IMR-90 (cell line): Measurements from ENCODE around the gene PDE5A. TPM values are rescaled to one million over a fixed set of nuclear protein-coding genes. Genes with fewer than 3 reads are reported as not detected.

Experiments used
- ATAC-seq: fragments of 200-7000 bp; cut with Tn5 transposase; 2 replicates; pipeline ENCODE4 v1.9.1; 2020; ENCODE audit warnings: low read depth, mild to moderate bottlenecking, moderate library complexity
- BruUV-seq: library from RNA; stranded (reverse); fragments of 400-500 nt; replicated peaks from 2 replicates; lab custom pipeline; 2021; lab: Mats Ljungman, UMichigan
- CTCF ChIA-PET: fragments of 300-600 bp; formaldehyde crosslinking; extraction: SDS; loops from one replicate; lab custom pipeline; 2021; ENCODE audit warnings: antibody characterized with exemption; lab: Yijun Ruan, JAX
- POLR2A ChIA-PET: fragments of 300-600 bp; sonication (Branson Sonifier 250); formaldehyde crosslinking; loops from one replicate; lab custom pipeline; 2022; ENCODE audit warnings: antibody characterized with exemption; ENCODE audit not compliant: unreplicated experiment; lab: Charles Lee
- DNase-seq: peaks from one replicate; pipeline ENCODE4 v3.0.0; 2013
- H2AFZ ChIP-seq: replicated peaks from 2 replicates; pipeline ENCODE3; 2013; ENCODE audit warnings: low read length, mild to moderate bottlenecking; ENCODE audit not compliant: poor library complexity
- H2AK5ac ChIP-seq: 2 replicates; pipeline ENCODE4 v1.6.1; 2013; ENCODE audit warnings: low read depth, low read length, inconsistent platforms
- H2AK9ac ChIP-seq: replicated peaks from 2 replicates; pipeline ENCODE3; 2013; ENCODE audit warnings: mild to moderate bottlenecking, low read depth, low read length, moderate library complexity; ENCODE audit not compliant: poor library complexity
- H2BK120ac ChIP-seq: 2 replicates; pipeline ENCODE4 v1.6.1; 2013; ENCODE audit warnings: low read depth, low read length, inconsistent platforms
- H2BK15ac ChIP-seq: 3 replicates; pipeline ENCODE4 v1.6.1; 2013; ENCODE audit warnings: low read depth, low read length, inconsistent platforms
- H2BK20ac ChIP-seq: 2 replicates; pipeline ENCODE4 v1.6.1; 2013; ENCODE audit warnings: low read depth, mild to moderate bottlenecking, inconsistent platforms, low read length, moderate library complexity
- H2BK5ac ChIP-seq: 2 replicates; pipeline ENCODE4 v1.6.1; 2013; ENCODE audit warnings: mild to moderate bottlenecking, low read depth, low read length, inconsistent platforms; ENCODE audit not compliant: poor library complexity, severe bottlenecking
- H3K14ac ChIP-seq: replicated peaks from 2 replicates; pipeline ENCODE4 v1.6.1; 2013; ENCODE audit warnings: low read depth, low read length, inconsistent platforms
- H3K18ac ChIP-seq: 2 replicates; pipeline ENCODE4 v1.6.1; 2013; ENCODE audit warnings: low read depth, low read length, control low read depth
- H3K23ac ChIP-seq: 2 replicates; pipeline ENCODE4 v1.6.1; 2013; ENCODE audit warnings: low read depth, low read length, inconsistent platforms
- H3K27ac ChIP-seq: 2 replicates; pipeline ENCODE4 v1.5.1; 2013; ENCODE audit warnings: mild to moderate bottlenecking, control low read depth, low read length; ENCODE audit not compliant: insufficient read depth
- H3K27me3 ChIP-seq: 2 replicates; pipeline ENCODE4 v1.6.1; 2013; ENCODE audit warnings: low read length; ENCODE audit not compliant: control insufficient read depth, insufficient read depth
- H3K36me3 ChIP-seq: 2 replicates; pipeline ENCODE4 v1.6.1; 2013; ENCODE audit warnings: low read length, mixed read lengths; ENCODE audit not compliant: control insufficient read depth, insufficient read depth
- H3K4ac ChIP-seq: 2 replicates; pipeline ENCODE4 v1.6.1; 2013; ENCODE audit warnings: low read depth, low read length, inconsistent platforms
- H3K4me1 ChIP-seq: 2 replicates; pipeline ENCODE4 v1.6.1; 2013; ENCODE audit warnings: low read length, mixed read lengths; ENCODE audit not compliant: control insufficient read depth, insufficient read depth
- H3K4me2 ChIP-seq: 2 replicates; pipeline ENCODE4 v1.6.1; 2013; ENCODE audit warnings: low read depth, mild to moderate bottlenecking, control low read depth, low read length, moderate library complexity
- H3K4me3 ChIP-seq: 2 replicates; pipeline ENCODE4 v1.5.1; 2013; ENCODE audit warnings: low read depth, mild to moderate bottlenecking, control low read depth, low read length, moderate library complexity; ENCODE audit not compliant: insufficient read depth
- H3K56ac ChIP-seq: 2 replicates; pipeline ENCODE4 v1.6.1; 2013; ENCODE audit warnings: low read length, inconsistent platforms; ENCODE audit not compliant: insufficient read depth; ENCODE audit errors: extremely low read depth
- H3K79me1 ChIP-seq, 2 experiments: 2 replicates each; pipeline ENCODE4 v1.6.1; 2013; ENCODE audit warnings: low read length in 2 of 2, inconsistent platforms in 1 of 2, low read depth in 1 of 2
- H3K9ac ChIP-seq: 2 replicates; pipeline ENCODE4 v1.6.1; 2013; ENCODE audit warnings: low read depth, low read length, control low read depth
- H3K9me1 ChIP-seq: 2 replicates; pipeline ENCODE4 v1.6.1; 2013; ENCODE audit warnings: low read length, inconsistent platforms; ENCODE audit not compliant: insufficient read depth
- H3K9me3 ChIP-seq: 2 replicates; pipeline ENCODE4 v1.6.1; 2013; ENCODE audit warnings: low read length; ENCODE audit not compliant: control insufficient read depth, insufficient read depth
- H4K20me1 ChIP-seq: 2 replicates; pipeline ENCODE4 v1.6.1; 2013; ENCODE audit warnings: low read length, inconsistent platforms; ENCODE audit not compliant: insufficient read depth
- H4K5ac ChIP-seq: 2 replicates; pipeline ENCODE4 v1.6.1; 2013; ENCODE audit warnings: mild to moderate bottlenecking, low read depth, low read length, control low read depth
- H4K8ac ChIP-seq, 2 experiments: 2 replicates each; pipeline ENCODE4 v1.6.1; 2013; ENCODE audit warnings: low read depth in 2 of 2, low read length in 2 of 2, control low read depth in 1 of 2, inconsistent platforms in 1 of 2
- H4K91ac ChIP-seq: 2 replicates; pipeline ENCODE4 v1.6.1; 2013; ENCODE audit warnings: low read depth, low read length, inconsistent platforms; ENCODE audit not compliant: insufficient read depth
- CHD1 ChIP-seq: IDR thresholded peaks from 2 replicates; pipeline ENCODE4 v1.6.1; 2012; ENCODE audit warnings: low read depth, low read length, improper control_type of control experiment
- POLR2A ChIP-seq: IDR thresholded peaks from 2 replicates; pipeline ENCODE4 v1.6.1; 2012; ENCODE audit warnings: mild to moderate bottlenecking, low read depth, low read length
- WGBS, 2 experiments: methylation state at CpG; one replicate each; pipeline versions ENCODE4 v1.1.5 to v1.1.7; 2013; ENCODE audit warnings: missing lambda C conversion rate in 2 of 2; ENCODE audit not compliant: insufficient read length in 1 of 2; ENCODE audit errors: extremely low coverage in 2 of 2; 5-methylcytosine and 5-hydroxymethylcytosine counted together
- dilution Hi-C: fragments of 300-500 bp; cut with HindIII; formaldehyde crosslinking; loops from one replicate; pipeline ENCODE4 v1.14.3; 2018; ENCODE audit warnings: low sequenced_read_pairs; ENCODE audit not compliant: unreplicated experiment
- in situ Hi-C: fragments of 300-500 bp; cut with MboI; formaldehyde crosslinking; loops from 3 replicates; pipeline ENCODE4 v1.14.3; 2019; ENCODE audit warnings: low sequenced_read_pairs, inconsistent platforms, mixed read lengths
- intact Hi-C: fragments of 100-400 bp; cut with micrococcal nuclease; formaldehyde crosslinking; loops from 2 replicates; pipeline ENCODE4 v1.10.0; 2022
- polyA plus RNA-seq, 3 experiments: library from polyadenylated mRNA; depleted of rRNA; stranded (reverse); fragments of >200 nt; gene quantifications; 2 replicates each; pipeline ENCODE4 v1.2.3, GENCODE V29; 2012; ENCODE audit warnings: low replicate concordance in 1 of 3
- total RNA-seq: library from RNA; depleted of rRNA; stranded (reverse); fragments of >200 nt; gene quantifications from 2 replicates; pipeline ENCODE4 v1.2.3, GENCODE V29; 2012

Gene PDE5A
- total and polyA plus RNA-seq, 2 of the 4 experiments (the other 2 are of a cell fraction) = 101 to 770 TPM

DNA sequence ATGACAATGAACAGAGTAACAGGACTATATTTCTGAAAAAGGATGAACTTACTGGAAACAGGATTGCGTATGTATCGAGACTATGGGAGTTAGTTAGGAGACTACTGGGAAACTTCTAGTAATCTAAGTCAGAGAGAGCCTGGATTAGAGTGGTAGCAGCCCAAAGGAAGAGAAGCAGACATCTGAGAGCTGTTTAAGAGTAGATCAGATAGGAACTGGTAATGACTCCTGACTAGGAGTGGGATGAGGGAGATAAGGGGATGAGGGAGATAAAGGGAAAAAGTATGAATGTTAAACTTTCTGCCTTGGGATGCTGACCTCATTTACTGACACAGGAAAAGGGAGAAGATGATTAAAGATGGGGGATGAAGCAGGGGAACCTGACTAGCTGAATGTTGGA, 116.2 kb downstream of the PDE5A start:
- dilution Hi-C loops (no loop called here), in situ Hi-C loops (no loop called here), intact Hi-C loops (no loop called here)
- no peak for DNase-seq
- Histone ChIP-seq H4K8ac (0 out of 4 replicates have a peak overlapping the region, but pooled peaks of 1 of the 2 experiments have one; percentile 24), H3K9me3 (no peaks in the 10 kb centered on the region), H3K56ac (no peak overlapping the region; the same call in 1 of the 2 replicates), H3K4me3 (no peak overlapping the region), H2BK120ac (peak overlapping the region; percentile 35; the same call in 1 of the 2 replicates), H3K9ac (no peak overlapping the region), H2AK9ac (no peak overlapping the region), H3K4me2 (no peak overlapping the region), H4K20me1 (peaks cover 18% of the 10 kb centered on the region; the same call in 1 of the 2 replicates), H4K91ac (no peak overlapping the region), H2BK15ac (no peak overlapping the region), H3K4ac (peak overlapping the region; percentile 24; the same call in 1 of the 2 replicates), H3K4me1 (peaks cover 11% of the 10 kb centered on the region), H2AFZ (no peak overlapping the region), H3K14ac (peak overlapping the region; percentile 13; the same call in 1 of the 2 replicates), H3K27ac (no peak overlapping the region), H2AK5ac (no peak overlapping the region; the same call in 1 of the 2 replicates), H3K9me1 (peaks cover 5% of the 10 kb centered on the region), H2BK20ac (no peak overlapping the region), H3K23ac (peak overlapping the region; percentile 40; the same call in 1 of the 2 replicates), H3K79me1 (peaks cover 45 to 68% of the 10 kb centered on the region in 2 experiments), H4K5ac (peak overlapping the region; percentile 12; the same call in 1 of the 2 replicates), H2BK5ac (peak overlapping the region; percentile 93), H3K18ac (peak overlapping the region; percentile 11; the same call in 1 of the 2 replicates), H3K36me3 (peaks cover 49% of the 10 kb centered on the region), H3K27me3 (no peaks in the 10 kb centered on the region)
- CTCF ChIA-PET = no interaction called here
- BruUV-seq = TSS peak; percentile 0
- TF ChIP-seq CHD1 (no peak), POLR2A (peak; percentile 26; the same call in 1 of the 2 replicates)
- POLR2A ChIA-PET = no interaction called here
- 100% methylated on average over 2 of the region's 2 CpGs; no CpG with 5 or more reads in 1 of the 2 experiments for WGBS, 2 experiments
- ATAC-seq = no peak
